Sigmoid colon (tissue), 7 donors: ENCODE measurements around the gene LEUTX. TPM values are rescaled to one million over a fixed set of nuclear protein-coding genes. Genes with fewer than 3 reads are reported as not detected.

ENCODE experiments used
- DNase-seq: peaks from one replicate; pipeline ENCODE4 v3.0.0-alpha.2; 2019
- H3K27ac ChIP-seq, 4 donors: fragments of 200-600 bp; sonication (generic); one replicate each; pipeline ENCODE4 v1.5.1; 2016 to 2019; ENCODE audit warnings: mild to moderate bottlenecking in 1 of 4
- H3K27me3 ChIP-seq, 3 donors: fragments of 200-600 bp; sonication (generic); one replicate each; pipeline ENCODE4 v1.5.1; 2019; ENCODE audit warnings: mild to moderate bottlenecking in 1 of 3
- H3K36me3 ChIP-seq, 4 donors: fragments of 200-600 bp; sonication (generic); one replicate each; pipeline ENCODE4 v1.5.1; 2016 to 2019
- H3K4me1 ChIP-seq, 4 donors: fragments of 200-600 bp; sonication (generic); one replicate each; pipeline ENCODE4 v1.5.1; 2017 to 2019
- H3K4me3 ChIP-seq, 4 donors: fragments of 200-600 bp; sonication (generic); one replicate each; pipeline ENCODE4 v1.5.1; 2017 to 2019; ENCODE audit warnings: mild to moderate bottlenecking in 2 of 4, moderate library complexity in 1 of 4
- H3K9me3 ChIP-seq, 4 donors: fragments of 200-600 bp in 3 of 4; sonication (generic) in 3 of 4; one replicate each; pipeline versions ENCODE4 v1.5.1 to v1.6.1; 2013 to 2019
- EP300 ChIP-seq, 4 donors: sonication (generic); formaldehyde crosslinking; IDR thresholded peaks; one replicate each; pipeline ENCODE4 v1.6.1; 2017; ENCODE audit warnings: antibody characterized with exemption in 4 of 4
- POLR2A ChIP-seq, 2 donors: fragments of 450-650 bp; IDR thresholded peaks; one replicate each; pipeline ENCODE4 v1.6.1; 2016; ENCODE audit warnings: antibody characterized with exemption in 2 of 2, mild to moderate bottlenecking in 2 of 2, moderate library complexity in 2 of 2
- POLR2AphosphoS5 ChIP-seq, 4 donors: sonication (generic); formaldehyde crosslinking; IDR thresholded peaks; one replicate each; pipeline ENCODE4 v1.6.1; 2017; ENCODE audit warnings: antibody characterized with exemption in 4 of 4
- WGBS, 2 donors: extraction: QIAGEN DNeasy Blood & Tissue Kit; methylation state at CpG; one replicate each; pipeline ENCODE4 v1.1.7; 2013; 5-methylcytosine and 5-hydroxymethylcytosine counted together
- intact Hi-C: fragments of 100-400 bp; cut with DNase I; formaldehyde crosslinking; loops from one replicate; pipeline ENCODE4 v1.15.1; 2023
- polyA plus RNA-seq, 3 donors: library from polyadenylated mRNA; stranded (reverse); fragments of 200-250 nt; gene quantifications; one replicate each; pipeline ENCODE4 v1.2.3, GENCODE V29; 2013
- total RNA-seq, 4 donors: library from RNA; depleted of rRNA; stranded (reverse); fragments of >200 nt; gene quantifications; one replicate each; pipeline ENCODE4 v1.1.0, GENCODE V29; 2016
- TF ChIP-seq, protein P1 (sequence below), 4 experiments: fragments of 450-650 bp in 3 of 4; fragments of 200-600 bp in 1 of 4; IDR thresholded peaks; one replicate each; pipeline ENCODE4 v1.5.1; 2016 to 2019; ENCODE audit warnings: antibody characterized with exemption in 4 of 4, mild to moderate bottlenecking in 3 of 4, moderate library complexity in 2 of 4
- donor health status: healthy with polysubstance abuse.
- donor health status: Bipolar disorder and iron deficiency.
- donor health status: healthy.

LEUTX gene
- total and polyA plus RNA-seq, 7 donors: not detected

DNA sequence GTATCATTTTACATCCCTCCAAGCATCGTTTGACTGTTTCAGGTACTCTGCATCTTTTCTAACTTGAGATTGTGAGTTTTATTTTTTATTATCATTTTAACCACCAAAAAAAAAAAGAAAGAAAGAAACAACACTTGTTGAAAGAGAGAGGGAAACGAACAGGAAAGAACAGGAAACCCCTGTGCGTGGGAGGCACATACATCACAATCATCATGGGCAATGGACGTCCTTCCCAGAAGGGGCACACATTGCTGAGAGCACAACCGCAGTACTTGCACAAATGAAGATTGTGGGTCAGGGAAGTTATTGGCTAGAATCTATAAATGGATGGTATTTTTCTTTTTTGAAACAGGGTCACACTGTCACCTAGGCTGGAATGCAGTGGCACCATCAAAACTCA, 42.6 kb upstream of the LEUTX start:
- Histone ChIP-seq H3K27me3 (peaks cover 0 to 14% (median 0%) of the 10 kb centered on the region in 3 donors), H3K4me1 (no peaks in the 10 kb centered on the region), H3K4me3 (no peak overlapping the region), H3K27ac (no peak overlapping the region), H3K9me3 (no peaks in the 10 kb centered on the region), H3K36me3 (no peaks in the 10 kb centered on the region)
- intact Hi-C loops: no loop called here
- TF ChIP-seq EP300 (IDR thresholded peaks at IDR 0.05): no peak
- TF ChIP-seq POLR2A (IDR thresholded peaks at IDR 0.05): no peak
- WGBS, 2 donors: 54 to 62% methylated on average over 5 of the region's 5 CpGs
- no peak for DNase-seq

DNA sequence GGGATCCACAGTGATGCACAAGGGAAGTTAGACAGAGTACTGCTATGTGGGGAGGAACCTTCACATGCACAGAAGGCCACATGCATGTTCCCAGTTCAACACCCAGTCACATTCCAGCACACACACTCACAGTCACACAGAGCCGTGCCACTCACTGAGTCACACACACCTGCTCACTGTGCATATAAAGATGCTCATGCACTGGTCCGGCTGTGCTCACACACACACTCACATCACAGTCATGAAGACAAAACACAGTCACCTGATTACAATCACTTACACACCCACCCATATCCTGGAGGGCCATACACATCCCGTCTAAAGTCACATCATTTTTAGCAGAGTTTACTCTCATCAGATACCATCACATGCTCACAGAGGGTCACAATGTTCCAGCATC, 41.3 kb upstream of the LEUTX start:
- peaks cover 0 to 14% (median 0%) of the 10 kb centered on the region in 3 donors for H3K27me3 ChIP-seq
- no peaks in the 10 kb centered on the region for H3K9me3 ChIP-seq
- no peak for DNase-seq
- 66 to 70% methylated on average over 3 of the region's 3 CpGs for WGBS, 2 donors
- H3K4me3 ChIP-seq: no peak overlapping the region
- H3K36me3 ChIP-seq: no peaks in the 10 kb centered on the region
- intact Hi-C loops: no loop called here
- TF ChIP-seq, protein P1, sequence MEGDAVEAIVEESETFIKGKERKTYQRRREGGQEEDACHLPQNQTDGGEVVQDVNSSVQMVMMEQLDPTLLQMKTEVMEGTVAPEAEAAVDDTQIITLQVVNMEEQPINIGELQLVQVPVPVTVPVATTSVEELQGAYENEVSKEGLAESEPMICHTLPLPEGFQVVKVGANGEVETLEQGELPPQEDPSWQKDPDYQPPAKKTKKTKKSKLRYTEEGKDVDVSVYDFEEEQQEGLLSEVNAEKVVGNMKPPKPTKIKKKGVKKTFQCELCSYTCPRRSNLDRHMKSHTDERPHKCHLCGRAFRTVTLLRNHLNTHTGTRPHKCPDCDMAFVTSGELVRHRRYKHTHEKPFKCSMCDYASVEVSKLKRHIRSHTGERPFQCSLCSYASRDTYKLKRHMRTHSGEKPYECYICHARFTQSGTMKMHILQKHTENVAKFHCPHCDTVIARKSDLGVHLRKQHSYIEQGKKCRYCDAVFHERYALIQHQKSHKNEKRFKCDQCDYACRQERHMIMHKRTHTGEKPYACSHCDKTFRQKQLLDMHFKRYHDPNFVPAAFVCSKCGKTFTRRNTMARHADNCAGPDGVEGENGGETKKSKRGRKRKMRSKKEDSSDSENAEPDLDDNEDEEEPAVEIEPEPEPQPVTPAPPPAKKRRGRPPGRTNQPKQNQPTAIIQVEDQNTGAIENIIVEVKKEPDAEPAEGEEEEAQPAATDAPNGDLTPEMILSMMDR (IDR thresholded peaks at IDR 0.05): no peak
- TF ChIP-seq EP300 (IDR thresholded peaks at IDR 0.05): no peak
- TF ChIP-seq POLR2A (IDR thresholded peaks at IDR 0.05): no peak
- no peak for TF ChIP-seq POLR2AphosphoS5 (IDR thresholded peaks at IDR 0.05)
- no peak overlapping the region for H3K27ac ChIP-seq
- no peaks in the 10 kb centered on the region for H3K4me1 ChIP-seq

DNA sequence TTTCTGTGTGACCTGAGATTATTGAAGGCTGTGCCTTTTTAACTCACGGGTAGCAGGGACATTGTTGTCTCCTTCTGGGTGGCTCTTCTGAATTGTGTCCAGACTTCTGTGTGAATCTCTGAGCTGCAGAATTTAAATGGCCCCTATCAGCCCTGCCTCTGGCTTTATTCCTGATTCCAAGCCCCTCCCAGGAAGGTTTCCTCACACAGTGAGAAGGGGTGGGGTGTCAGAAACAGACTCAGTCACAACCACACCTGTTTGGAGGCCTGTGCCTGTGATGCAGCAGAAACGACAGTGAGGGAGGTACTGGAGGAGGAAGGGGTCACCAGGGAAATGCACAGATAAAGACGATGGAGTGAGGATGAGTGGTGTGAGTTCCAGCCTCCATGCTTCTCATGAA, 40.8 kb upstream of the LEUTX start, which contains the start of gene CLC:
Gene CLC, minus strand, starts transcription at position 139 of the 400 bp plus-strand sequence. Its CDS starts 77 bp downstream, at position 62.
- intact Hi-C loops: no loop called here
- Histone ChIP-seq H3K27ac (no peak within 1 kb of the TSS), H3K4me3 (no peak within 1 kb of the TSS), H3K4me1 (no peaks in the 10 kb centered on the region), H3K9me3 (no peaks in the 10 kb centered on the region), H3K36me3 (no peaks in the 10 kb centered on the region), H3K27me3 (peaks cover 0 to 14% (median 0%) of the 10 kb centered on the region in 3 donors)
- 28 to 50% methylated on average over 3 of the region's 3 CpGs for WGBS, 2 donors
- no peak for DNase-seq
- TF ChIP-seq, protein P1 (IDR thresholded peaks at IDR 0.05): no peak
- TF ChIP-seq EP300 (IDR thresholded peaks at IDR 0.05): no peak
- no peak for TF ChIP-seq POLR2AphosphoS5 (IDR thresholded peaks at IDR 0.05)
- TF ChIP-seq POLR2A (IDR thresholded peaks at IDR 0.05): no peak

DNA sequence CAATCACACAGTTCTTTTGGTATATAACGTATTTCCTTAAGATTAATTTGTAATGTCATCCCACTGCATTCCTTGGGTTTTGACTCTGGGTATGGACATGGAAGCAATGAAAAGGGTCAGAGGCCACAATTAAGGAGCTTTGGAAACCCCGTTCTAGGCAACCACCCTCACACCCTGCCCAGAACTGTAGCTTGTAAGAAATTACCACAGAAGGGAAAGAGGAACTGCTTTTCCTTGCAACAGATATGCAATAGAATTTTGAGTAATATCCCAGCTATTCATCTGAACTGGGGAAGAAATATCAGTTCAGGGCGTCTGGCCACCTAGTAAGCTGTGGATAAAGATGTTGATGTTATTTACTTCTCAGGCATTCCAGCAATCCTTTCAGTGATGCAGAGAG, 39.8 kb upstream of the LEUTX start:
- Histone ChIP-seq H3K27me3 (peaks cover 0 to 14% (median 0%) of the 10 kb centered on the region in 3 donors), H3K27ac (no peak overlapping the region), H3K9me3 (no peaks in the 10 kb centered on the region), H3K4me3 (no peak overlapping the region), H3K4me1 (no peaks in the 10 kb centered on the region), H3K36me3 (no peaks in the 10 kb centered on the region)
- TF ChIP-seq, protein P1 (IDR thresholded peaks at IDR 0.05): no peak
- TF ChIP-seq POLR2AphosphoS5 (IDR thresholded peaks at IDR 0.05) (no peak), POLR2A (IDR thresholded peaks at IDR 0.05) (no peak), EP300 (IDR thresholded peaks at IDR 0.05) (no peak)
- intact Hi-C loops: no loop called here
- DNase-seq: no peak
- 37 to 55% methylated on average over 3 of the region's 3 CpGs for WGBS, 2 donors

DNA sequence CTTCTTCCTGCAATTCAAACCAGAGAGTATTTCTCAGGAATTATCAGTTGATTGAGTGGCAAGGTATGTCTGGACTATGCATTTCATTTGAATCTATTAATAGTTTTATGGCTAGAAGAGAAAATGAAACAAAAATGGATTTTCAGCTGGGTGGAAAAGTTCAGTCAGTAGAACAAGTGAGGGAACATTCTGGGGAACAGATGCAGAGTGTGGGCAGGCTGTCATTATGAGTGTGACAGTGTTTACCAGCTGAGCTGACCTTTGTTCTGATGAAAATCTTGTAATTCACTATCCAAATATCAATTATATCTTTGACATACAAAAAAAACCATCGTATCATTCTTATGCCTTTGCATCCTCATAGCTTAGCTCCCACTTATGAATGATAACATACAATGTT, 38.3 kb upstream of the LEUTX start:
- no peak overlapping the region for H3K27ac ChIP-seq
- H3K9me3 ChIP-seq: no peaks in the 10 kb centered on the region
- H3K4me1 ChIP-seq: no peaks in the 10 kb centered on the region
- intact Hi-C loops: no loop called here
- peaks cover 0 to 20% (median 0%) of the 10 kb centered on the region in 3 donors for H3K27me3 ChIP-seq
- TF ChIP-seq POLR2A (IDR thresholded peaks at IDR 0.05) (no peak), EP300 (IDR thresholded peaks at IDR 0.05) (no peak), POLR2AphosphoS5 (IDR thresholded peaks at IDR 0.05) (no peak)
- TF ChIP-seq, protein P1 (IDR thresholded peaks at IDR 0.05): no peak
- no peaks in the 10 kb centered on the region for H3K36me3 ChIP-seq
- no peak for DNase-seq
- H3K4me3 ChIP-seq: no peak overlapping the region
- 49 to 81% methylated on average over 1 of the region's 1 CpG for WGBS, 2 donors
